Activated CD8-positive, alpha-beta memory T cell treated with anti-CD3 and anti-CD28 coated beads, Interleukin-2, amount 50 U/mL, for 4 hours (primary cell): Measurements from ENCODE around the gene DCTN2.
"Not testable (repeated sequence)": the region's sequence is repeated elsewhere in the genome, so short reads cannot be mapped to it uniquely, and the experiment has no call there.

Experiments used
- DNase-seq: peaks from one replicate; pipeline ENCODE4 v3.0.0-alpha.2; 2020

Gene DCTN2

DNA sequence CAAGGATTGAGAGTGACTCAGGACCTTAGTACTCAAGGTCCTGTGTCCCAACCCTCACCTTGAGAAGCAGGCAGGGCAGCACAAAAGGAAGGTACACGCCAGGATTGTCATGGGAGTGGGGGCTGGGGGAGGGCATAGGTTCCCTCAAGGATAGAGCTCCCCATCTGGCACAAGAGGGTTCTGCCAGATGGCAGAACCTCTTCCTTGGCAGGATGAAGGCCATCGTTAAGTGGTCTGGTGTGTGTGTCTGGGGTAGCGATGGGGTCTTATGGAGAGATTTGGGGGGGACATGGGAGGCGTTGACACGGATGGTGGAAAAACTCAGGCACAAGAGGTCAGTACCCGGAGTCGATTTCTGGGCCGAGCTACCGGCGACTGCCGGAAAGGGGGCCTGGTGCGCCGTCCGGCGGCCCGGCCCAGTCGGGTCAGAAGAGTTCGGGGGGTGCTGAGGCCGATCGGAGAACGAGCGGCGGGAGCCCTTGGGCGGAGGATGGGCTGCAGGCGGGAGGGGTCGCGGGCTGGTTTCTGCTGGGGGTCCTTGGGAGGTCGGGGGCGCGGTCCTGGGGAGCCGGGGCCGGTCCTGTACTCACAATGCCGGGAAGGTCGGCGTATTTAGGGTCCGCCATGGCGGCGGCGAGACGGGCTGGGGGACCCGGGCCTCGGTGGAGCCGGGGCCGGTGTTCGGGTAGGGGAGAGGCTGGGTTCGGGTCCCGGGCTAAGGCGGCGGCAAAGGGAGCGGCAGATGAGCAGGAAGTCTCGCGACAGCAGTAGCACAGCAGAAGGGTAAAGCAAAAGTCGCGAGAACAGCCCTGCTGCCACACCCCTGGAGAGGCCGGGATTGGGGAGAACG lies at the start of gene DCTN2:
DCTN2 (minus strand) TSS at position 755 of the 850 bp plus-strand sequence; CDS start at position 626, 129 bp downstream.
- peak; percentile 91 for DNase-seq

DNA sequence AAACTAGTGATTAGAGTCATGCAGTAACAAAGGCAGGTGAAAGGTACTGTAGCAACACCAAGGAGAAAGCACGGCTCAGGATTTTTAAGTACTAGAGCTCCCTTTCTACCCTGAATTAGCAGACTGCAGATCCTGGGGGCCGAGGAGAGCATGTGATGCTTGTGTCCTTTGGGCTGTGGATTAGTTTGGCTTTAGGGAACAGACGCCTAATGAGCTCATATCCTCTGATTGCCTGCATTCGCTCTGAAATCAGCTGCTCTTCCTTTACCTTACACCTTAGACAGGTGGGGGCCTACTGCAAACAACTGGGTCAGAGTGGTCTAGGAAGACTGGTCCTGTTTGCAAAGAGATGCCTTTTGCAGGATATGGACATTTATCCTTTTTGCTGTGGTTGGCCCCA lies 46.2 kb upstream of the DCTN2 start:
- no peak for DNase-seq

GRCh38 chr12:57592551-57593165 lies 45.7 kb upstream of the DCTN2 start:
- no peak for DNase-seq

DNA sequence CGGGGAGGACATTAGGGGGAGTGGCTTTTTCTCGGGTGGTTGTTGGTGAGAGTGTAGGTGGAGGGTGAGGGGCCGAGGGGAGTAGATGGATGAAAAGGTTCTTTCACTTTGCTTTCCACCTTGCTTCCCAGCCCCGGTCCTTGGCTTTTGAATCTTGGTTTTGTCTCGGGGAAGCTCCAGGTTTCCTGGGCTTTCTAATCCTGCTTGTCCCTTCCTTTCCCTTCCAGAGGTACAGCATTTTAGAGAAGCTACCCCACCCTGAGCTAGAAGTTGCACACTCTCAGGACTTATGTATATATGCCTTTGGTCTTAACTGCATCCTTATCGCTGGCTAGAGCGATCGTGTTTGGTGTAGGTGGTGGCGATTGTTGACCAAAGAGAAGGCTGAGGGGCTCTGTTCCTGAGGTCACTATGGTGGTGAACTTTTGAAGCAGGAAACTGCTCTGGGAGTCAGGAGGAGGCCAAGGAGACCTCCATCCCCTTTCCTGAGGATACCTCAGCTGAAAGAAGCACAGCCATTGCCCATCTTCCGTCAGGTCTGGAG lies 44.9 kb upstream of the DCTN2 start:
- no peak for DNase-seq

GRCh38 chr12:57590864-57591781 lies 44.1 kb upstream of the DCTN2 start, which contains the start of gene PIP4K2C:
TSS of gene PIP4K2C (plus strand) at chr12:57591192. CDS start at chr12:57591290, 98 bp downstream.
- DNase-seq: peak; percentile 72

- DNase-seq: no peak
Measured at GRCh38 chr12:57590479-57590863, 43.5 kb upstream of the DCTN2 start.

DNA sequence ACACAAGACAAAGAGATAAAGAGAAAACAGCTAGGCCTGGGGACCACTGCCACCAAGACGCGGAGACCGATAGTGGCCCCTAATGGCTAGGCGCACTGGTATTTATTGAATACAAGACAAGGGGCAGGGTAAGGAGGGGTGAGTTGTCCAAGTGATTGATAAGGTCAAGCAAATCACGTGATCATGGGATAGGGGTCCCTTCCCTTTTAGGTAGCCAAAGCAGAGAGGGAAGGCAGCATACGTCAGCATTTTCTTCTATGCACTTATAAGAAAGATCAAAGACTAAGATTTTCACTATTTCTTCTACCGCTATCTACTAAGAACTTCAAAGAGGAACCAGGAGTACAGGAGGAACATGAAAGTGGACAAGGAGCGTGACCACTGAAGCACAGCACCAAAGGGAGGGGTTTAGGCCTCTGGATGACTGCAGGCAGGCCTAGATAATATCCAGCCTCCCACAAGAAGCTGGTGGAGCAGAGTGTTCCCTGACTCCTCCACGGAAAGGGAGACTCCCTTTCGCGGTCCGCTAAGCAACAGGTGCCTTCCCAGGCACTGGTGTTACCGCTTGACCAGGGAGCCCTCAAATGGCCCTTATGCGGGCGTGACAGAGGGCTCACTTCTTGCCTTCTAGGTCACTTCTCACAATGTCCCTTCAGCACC lies 42.1 kb upstream of the DCTN2 start:
- DNase-seq: not testable (repeated sequence)

DNA sequence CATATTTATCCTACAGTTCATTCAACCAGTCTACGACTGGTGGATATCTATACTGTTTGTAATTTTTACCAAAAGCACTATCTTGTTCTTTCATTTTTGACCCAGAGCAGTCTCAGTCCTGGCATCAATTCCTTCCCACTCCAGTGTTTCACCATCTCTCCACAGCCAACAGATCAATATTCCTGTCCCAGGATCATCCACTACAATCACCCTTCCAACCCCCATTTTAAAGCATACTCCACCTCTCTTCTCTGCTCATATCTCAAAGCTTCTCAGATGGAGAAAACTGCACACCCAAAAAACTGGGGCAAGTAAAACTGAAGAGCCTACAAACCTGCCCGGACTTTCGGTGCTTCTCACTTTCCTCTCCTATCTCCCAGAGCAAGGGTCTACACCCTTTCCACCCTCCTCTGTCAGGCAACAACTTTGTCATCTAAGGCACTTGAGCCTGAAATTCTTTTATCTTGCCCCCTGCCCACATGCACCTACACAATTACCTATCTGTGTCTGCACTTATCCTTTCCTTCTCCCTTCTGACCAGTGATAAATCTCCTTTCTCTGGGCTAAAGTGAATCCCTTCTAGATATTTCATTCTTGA lies 39.9 kb upstream of the DCTN2 start:
- DNase-seq: no peak

- DNase-seq: no peak
Measured at GRCh38 chr12:57586128-57586527, 39.1 kb upstream of the DCTN2 start.

DNA sequence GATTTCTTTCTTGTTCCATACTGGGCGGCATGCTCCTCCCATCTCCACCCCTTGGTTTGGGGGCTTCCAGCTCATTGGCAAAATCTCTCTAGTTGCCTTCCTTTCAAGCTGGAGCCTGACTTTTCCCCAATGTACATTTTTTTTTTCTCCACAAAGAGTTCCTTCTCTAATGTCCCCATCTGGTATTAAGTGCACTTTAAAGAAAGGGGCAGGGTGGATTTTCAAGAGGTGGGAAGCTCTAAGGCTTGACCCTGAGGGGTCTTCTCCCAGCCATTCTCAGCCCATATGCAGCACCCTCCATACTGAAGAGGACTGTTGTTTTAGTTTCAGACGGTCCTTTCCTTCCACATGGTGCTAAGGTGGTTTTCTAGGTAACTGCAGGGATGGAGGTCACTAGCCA lies 38.2 kb upstream of the DCTN2 start:
- DNase-seq: no peak

GRCh38 chr12:57584690-57585089 lies 37.7 kb upstream of the DCTN2 start:
- no peak for DNase-seq

- no peak for DNase-seq
Measured at GRCh38 chr12:57584050-57584449, 37.1 kb upstream of the DCTN2 start.

DNA sequence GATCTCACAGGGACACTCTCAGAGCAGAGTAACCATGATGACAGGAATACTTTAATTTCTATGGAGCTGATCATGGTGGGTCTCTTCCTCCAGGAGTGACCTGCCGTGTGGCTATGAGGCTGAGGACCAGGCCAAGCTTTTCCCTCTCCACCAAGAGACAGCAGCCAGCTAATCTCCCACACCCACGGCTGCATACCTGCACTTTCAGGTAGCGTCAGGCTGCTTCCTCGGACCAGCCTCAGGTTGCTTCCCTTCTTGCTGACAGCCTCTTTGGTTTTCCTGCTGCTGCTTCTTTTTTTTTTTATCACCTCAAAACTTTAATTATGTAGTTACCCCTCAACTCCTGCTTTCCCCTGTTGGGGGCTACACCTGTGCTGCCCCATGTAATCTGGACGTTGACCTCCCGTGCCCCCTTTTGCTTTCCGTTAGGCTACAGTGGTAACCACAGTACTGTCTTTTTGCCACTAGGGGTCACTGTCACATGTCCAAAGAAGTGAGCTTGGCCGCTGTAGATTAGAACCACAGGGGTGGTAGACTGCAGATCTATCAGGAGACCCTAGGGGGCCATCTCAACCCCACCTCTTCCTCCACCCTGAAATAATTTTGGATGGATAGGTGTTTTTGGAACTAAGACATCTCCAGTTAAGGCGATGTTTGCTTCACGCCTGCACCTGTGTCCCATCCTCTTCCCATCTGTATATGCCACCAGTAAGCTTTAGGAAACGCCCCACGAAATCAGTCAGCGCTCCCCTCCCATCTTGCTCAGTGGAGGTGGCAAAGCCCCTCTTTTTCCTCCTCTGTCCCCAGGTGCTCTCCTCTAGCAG lies 36.2 kb upstream of the DCTN2 start:
- peak; percentile 60 for DNase-seq

- DNase-seq: no peak
Measured at GRCh38 chr12:57582440-57582839, 35.4 kb upstream of the DCTN2 start.

DNA sequence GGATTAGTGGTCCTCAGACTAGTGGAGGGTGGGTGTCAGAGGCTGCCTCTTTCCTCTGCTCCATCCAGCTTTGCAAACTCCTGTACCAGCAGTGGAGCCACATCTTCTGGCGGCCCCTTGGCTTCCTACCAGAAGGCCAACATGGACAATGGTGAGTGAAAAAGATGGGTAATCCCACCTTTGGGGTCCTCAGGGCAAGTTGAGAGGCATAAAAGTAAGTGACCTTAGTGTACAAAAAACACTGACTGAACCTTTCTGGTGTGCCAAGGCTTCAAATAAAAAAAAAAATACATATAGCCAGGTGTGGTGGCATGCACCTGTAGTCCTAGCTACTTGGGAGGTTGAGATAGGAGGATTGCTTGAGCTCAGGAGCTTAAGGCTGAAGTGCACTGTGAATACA lies 34.8 kb upstream of the DCTN2 start:
- no peak for DNase-seq

DNA sequence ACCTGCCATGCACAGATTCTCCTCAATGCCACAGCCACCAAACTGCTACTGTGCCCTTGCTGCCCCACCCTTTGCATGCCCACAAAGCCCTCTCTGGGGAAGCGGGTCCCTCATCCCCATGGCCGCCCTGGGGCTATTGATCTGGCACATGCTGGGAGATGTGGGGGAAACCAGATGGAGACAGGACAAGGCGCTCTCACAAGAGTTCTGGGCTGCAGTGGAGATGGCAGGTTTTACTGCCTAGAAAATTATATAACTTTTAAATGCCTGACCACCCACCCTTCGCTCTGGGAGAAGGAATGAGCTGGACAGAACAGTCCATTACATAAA lies 33.4 kb upstream of the DCTN2 start:
- no peak for DNase-seq

DNA sequence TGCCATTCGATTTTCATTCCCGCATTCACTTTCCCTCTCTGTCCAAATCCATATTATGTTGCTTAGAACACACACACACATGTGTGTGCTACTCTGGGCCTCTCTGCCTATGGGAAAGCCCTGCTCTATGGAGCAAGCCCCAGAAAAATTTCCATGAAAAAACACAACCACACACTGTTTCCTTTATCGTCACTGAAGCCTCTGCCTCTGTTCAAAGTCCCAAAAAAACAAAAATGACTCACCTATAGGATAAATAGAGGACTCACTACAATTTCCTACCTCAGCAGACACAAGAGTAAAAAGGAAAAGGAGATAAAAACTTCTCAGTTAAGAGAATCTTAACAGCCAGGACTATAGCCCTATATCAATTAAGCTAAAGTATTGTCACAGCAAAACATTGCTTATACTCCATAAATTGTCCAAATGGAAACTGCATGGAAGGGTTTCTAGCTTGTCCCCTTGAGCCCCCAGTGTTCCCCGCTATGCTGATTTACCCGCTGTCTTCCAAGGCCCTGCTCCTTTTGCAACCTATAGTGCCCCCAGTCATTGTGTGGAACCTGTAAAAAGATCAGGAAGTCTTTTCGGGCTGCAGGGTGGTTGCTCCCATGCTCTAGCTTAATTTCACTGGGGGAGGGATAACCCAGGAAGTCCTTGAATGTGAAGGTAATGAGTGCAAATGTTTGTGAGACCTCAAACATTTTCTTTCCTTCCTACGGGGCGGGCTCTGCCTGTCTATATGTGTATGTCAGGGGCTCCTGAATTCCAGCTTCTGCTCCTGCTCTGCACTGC lies 32.9 kb upstream of the DCTN2 start:
- no peak for DNase-seq

- DNase-seq: no peak
Measured at GRCh38 chr12:57579011-57579410, 32.0 kb upstream of the DCTN2 start.

GRCh38 chr12:57577981-57578758 lies 31.2 kb upstream of the DCTN2 start:
- DNase-seq: no peak
